ENCODE data around the gene SLC39A3.

The SLC39A3 gene

GRCh38 chr19:2782329-2782935 is 42.6 kb upstream of the SLC39A3 start:
- peak overlapping the region; percentile 84 for H3K27ac ChIP-seq
- no peak for TF ChIP-seq ZFX (IDR thresholded peaks at IDR 0.05; ENCODE audit: borderline replicate concordance)
- no peak for TF ChIP-seq CTCF (IDR thresholded peaks at IDR 0.05)

- TF ChIP-seq CTCF (IDR thresholded peaks at IDR 0.05), result no peak
- TF ChIP-seq ZFX (IDR thresholded peaks at IDR 0.05; ENCODE audit: borderline replicate concordance), result no peak
- no peak overlapping the region for H3K27ac ChIP-seq
These were observed 40.5 kb upstream of the SLC39A3 start for GRCh38 chr19:2780284-2780683.

GRCh38 chr19:2779121-2779740 is 39.4 kb upstream of the SLC39A3 start:
- no peak overlapping the region for H3K27ac ChIP-seq
- TF ChIP-seq CTCF (IDR thresholded peaks at IDR 0.05) (no peak), ZFX (IDR thresholded peaks at IDR 0.05; ENCODE audit: borderline replicate concordance) (no peak)

- H3K27ac ChIP-seq, result no peak overlapping the region
- TF ChIP-seq ZFX (IDR thresholded peaks at IDR 0.05; ENCODE audit: borderline replicate concordance), result no peak
- TF ChIP-seq CTCF (IDR thresholded peaks at IDR 0.05), result no peak
These were observed 38.3 kb upstream of the SLC39A3 start for GRCh38 chr19:2777952-2778683.

- TF ChIP-seq CTCF (IDR thresholded peaks at IDR 0.05) (no peak), ZFX (IDR thresholded peaks at IDR 0.05; ENCODE audit: borderline replicate concordance) (no peak)
- H3K27ac ChIP-seq, result no peak overlapping the region
These were observed 36.0 kb upstream of the SLC39A3 start for GRCh38 chr19:2775556-2776430.

- no peak for TF ChIP-seq ZFX (IDR thresholded peaks at IDR 0.05; ENCODE audit: borderline replicate concordance)
- TF ChIP-seq CTCF (IDR thresholded peaks at IDR 0.05), result no peak
- H3K27ac ChIP-seq, result no peak overlapping the region
These were observed 35.2 kb upstream of the SLC39A3 start for GRCh38 chr19:2774953-2775555.
